Measurements from ENCODE around the gene PLXNB2. TPM values are rescaled to one million over a fixed set of nuclear protein-coding genes. Genes with fewer than 3 reads are reported as not detected.

PLXNB2 gene
- total RNA-seq, 1 experiment from 2014 or later, result 236 TPM

- peaks cover 4 to 11% of the 10 kb centered on the region in 2 experiments; a peak in 2 of 4 replicates for H3K9me3 ChIP-seq (ENCODE audit: control insufficient read depth in 1 of 2, insufficient read depth in 1 of 2, low read depth in 1 of 2, low read length in 2 of 2)
- RAD21 ChIA-PET (ENCODE audit: low non-redundant PET in 1 of 2, low total read pairs in 2 of 2, uncharacterized antibody in 2 of 2, unreplicated experiment in 2 of 2), result no interaction called here
- no peak overlapping the region for H3K4me2 ChIP-seq (ENCODE audit: low read length)
- DNase-seq (ENCODE audit: low read depth, low spot score), result no peak
- H3K4me1 ChIP-seq (ENCODE audit: control insufficient read depth in 1 of 2, insufficient read depth in 2 of 2, low read length in 2 of 2), result peaks cover 12 to 33% of the 10 kb centered on the region in 2 experiments
- POLR2A ChIA-PET, result no interaction called here
- ATAC-seq, result no peak
- no peak overlapping the region for H3K9ac ChIP-seq (ENCODE audit: low read length)
- no peaks in the 10 kb centered on the region for H3K9me2 ChIP-seq (ENCODE audit: insufficient read depth)
- H3K36me3 ChIP-seq (ENCODE audit: control insufficient read depth in 1 of 2, insufficient read depth in 2 of 2, low read length in 2 of 2), result peaks cover 29 to 73% of the 10 kb centered on the region in 2 experiments
- no peaks in the 10 kb centered on the region for H3K27me3 ChIP-seq (ENCODE audit: insufficient read depth, low read length)
- TF ChIP-seq, protein P1, sequence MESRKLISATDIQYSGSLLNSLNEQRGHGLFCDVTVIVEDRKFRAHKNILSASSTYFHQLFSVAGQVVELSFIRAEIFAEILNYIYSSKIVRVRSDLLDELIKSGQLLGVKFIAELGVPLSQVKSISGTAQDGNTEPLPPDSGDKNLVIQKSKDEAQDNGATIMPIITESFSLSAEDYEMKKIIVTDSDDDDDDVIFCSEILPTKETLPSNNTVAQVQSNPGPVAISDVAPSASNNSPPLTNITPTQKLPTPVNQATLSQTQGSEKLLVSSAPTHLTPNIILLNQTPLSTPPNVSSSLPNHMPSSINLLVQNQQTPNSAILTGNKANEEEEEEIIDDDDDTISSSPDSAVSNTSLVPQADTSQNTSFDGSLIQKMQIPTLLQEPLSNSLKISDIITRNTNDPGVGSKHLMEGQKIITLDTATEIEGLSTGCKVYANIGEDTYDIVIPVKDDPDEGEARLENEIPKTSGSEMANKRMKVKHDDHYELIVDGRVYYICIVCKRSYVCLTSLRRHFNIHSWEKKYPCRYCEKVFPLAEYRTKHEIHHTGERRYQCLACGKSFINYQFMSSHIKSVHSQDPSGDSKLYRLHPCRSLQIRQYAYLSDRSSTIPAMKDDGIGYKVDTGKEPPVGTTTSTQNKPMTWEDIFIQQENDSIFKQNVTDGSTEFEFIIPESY (IDR thresholded peaks at IDR 0.05; ENCODE audit: extremely low read depth, insufficient replicate concordance, low read length), result no peak
- TF ChIP-seq ZNF274 (IDR thresholded peaks at IDR 0.05; ENCODE audit: low read depth, low read length) (no peak), RAD21 (IDR thresholded peaks at IDR 0.05; ENCODE audit: low read depth) (no peak; the same call in 1 of the 2 replicates), CBX3 (IDR thresholded peaks at IDR 0.05; ENCODE audit: low read depth) (no peak), POLR2A (IDR thresholded peaks at IDR 0.05; ENCODE audit: borderline replicate concordance, extremely low read depth, insufficient read depth, insufficient read length) (no peak), CEBPB (IDR thresholded peaks at IDR 0.05; ENCODE audit: low read depth) (no peak), ZFX (IDR thresholded peaks at IDR 0.05) (no peak), JUND (IDR thresholded peaks at IDR 0.05) (no peak), REST (IDR thresholded peaks at IDR 0.05; ENCODE audit: low read depth) (no peak), TCF7L2 (IDR thresholded peaks at IDR 0.05; ENCODE audit: borderline replicate concordance, extremely low read depth, insufficient read depth, insufficient read length) (no peak)
- TF ChIP-seq, protein P2, sequence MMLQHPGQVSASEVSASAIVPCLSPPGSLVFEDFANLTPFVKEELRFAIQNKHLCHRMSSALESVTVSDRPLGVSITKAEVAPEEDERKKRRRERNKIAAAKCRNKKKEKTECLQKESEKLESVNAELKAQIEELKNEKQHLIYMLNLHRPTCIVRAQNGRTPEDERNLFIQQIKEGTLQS (IDR thresholded peaks at IDR 0.05), result no peak
- TF ChIP-seq, protein P3, sequence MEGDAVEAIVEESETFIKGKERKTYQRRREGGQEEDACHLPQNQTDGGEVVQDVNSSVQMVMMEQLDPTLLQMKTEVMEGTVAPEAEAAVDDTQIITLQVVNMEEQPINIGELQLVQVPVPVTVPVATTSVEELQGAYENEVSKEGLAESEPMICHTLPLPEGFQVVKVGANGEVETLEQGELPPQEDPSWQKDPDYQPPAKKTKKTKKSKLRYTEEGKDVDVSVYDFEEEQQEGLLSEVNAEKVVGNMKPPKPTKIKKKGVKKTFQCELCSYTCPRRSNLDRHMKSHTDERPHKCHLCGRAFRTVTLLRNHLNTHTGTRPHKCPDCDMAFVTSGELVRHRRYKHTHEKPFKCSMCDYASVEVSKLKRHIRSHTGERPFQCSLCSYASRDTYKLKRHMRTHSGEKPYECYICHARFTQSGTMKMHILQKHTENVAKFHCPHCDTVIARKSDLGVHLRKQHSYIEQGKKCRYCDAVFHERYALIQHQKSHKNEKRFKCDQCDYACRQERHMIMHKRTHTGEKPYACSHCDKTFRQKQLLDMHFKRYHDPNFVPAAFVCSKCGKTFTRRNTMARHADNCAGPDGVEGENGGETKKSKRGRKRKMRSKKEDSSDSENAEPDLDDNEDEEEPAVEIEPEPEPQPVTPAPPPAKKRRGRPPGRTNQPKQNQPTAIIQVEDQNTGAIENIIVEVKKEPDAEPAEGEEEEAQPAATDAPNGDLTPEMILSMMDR (IDR thresholded peaks at IDR 0.05 in 2 of 3, conservative IDR thresholded peaks at IDR 0.05 in 1 of 3; ENCODE audit: borderline replicate concordance in 1 of 3, insufficient read depth in 1 of 3, low read depth in 2 of 3, low read length in 2 of 3), result no peak
- H3K4me3 ChIP-seq (replicated peaks in 1 of 2; ENCODE audit: low read depth in 1 of 2, low read length in 2 of 2), result no peak overlapping the region
- no TSS peak for BruUV-seq (replicated peaks)
- no peak overlapping the region for H2AFZ ChIP-seq (ENCODE audit: low read depth, low read length, poor library complexity, severe bottlenecking)
- intact Hi-C loops (cut with micrococcal nuclease), result no loop called here
- no peaks in the 10 kb centered on the region for H4K20me1 ChIP-seq (ENCODE audit: insufficient read depth)
- peaks cover 14% of the 10 kb centered on the region; the same call in 1 of the 2 replicates for H3K79me2 ChIP-seq (ENCODE audit: insufficient read depth, low read length)
- no peak overlapping the region; the same call in 1 of the 2 replicates for H3K27ac ChIP-seq (ENCODE audit: low read depth, low read length)
- CTCF ChIA-PET, result no interaction called here
Observed at GRCh38 chr22:50277761-50278160, 29.7 kb downstream of the PLXNB2 start.
